ENCODE results near the gene TGFBI. TPM values are rescaled to one million over a fixed set of nuclear protein-coding genes. Genes with fewer than 3 reads are reported as not detected.
A peak's percentile ranks its signal among the peaks of the same experiment; 100 is the strongest.

The TGFBI gene
- total RNA-seq, 4 donors from 2014 or later, result 19.6 to 55.9 (median 38.5) TPM

- TF ChIP-seq POLR2A (IDR thresholded peaks at IDR 0.05), result no peak
- no peak for TF ChIP-seq CTCF (IDR thresholded peaks at IDR 0.05)
- H3K27me3 ChIP-seq, result no peaks in the 10 kb centered on the region
- 45 to 54% methylated on average over 7 of the region's 7 CpGs for WGBS, 2 donors
- peak overlapping the region in 1 of 3 donors; percentile 28 for H3K27ac ChIP-seq
- intact Hi-C loops (cut with DNase I), result no loop called here
- H3K4me1 ChIP-seq, result peaks cover 32 to 47% of the 10 kb centered on the region in 2 donors
- H3K36me3 ChIP-seq, result no peaks in the 10 kb centered on the region
- peak; percentile 68 to 76 for DNase-seq
- no peaks in the 10 kb centered on the region for H3K9me3 ChIP-seq
- H3K4me3 ChIP-seq (replicated peaks in 1 of 3), result no peak overlapping the region
Observed at GRCh38 chr5:136014049-136015002, 14.5 kb upstream of the TGFBI start.

- Histone ChIP-seq H3K36me3 (no peaks in the 10 kb centered on the region), H3K27me3 (no peaks in the 10 kb centered on the region), H3K4me3 (replicated peaks in 1 of 3) (no peak overlapping the region), H3K27ac (no peak overlapping the region), H3K9me3 (no peaks in the 10 kb centered on the region), H3K4me1 (peaks cover 32 to 54% of the 10 kb centered on the region in 2 donors)
- intact Hi-C loops (cut with DNase I), result no loop called here
- WGBS, 2 donors, result 89 to 94% methylated on average over 6 of the region's 6 CpGs
- DNase-seq, result no peak
- TF ChIP-seq POLR2A (IDR thresholded peaks at IDR 0.05), result no peak
- no peak for TF ChIP-seq CTCF (IDR thresholded peaks at IDR 0.05)
Observed at GRCh38 chr5:136015003-136015375, 13.8 kb upstream of the TGFBI start.

GRCh38 chr5:136015966-136016650, 12.7 kb upstream of the TGFBI start:
- Histone ChIP-seq H3K4me1 (peaks cover 32 to 60% of the 10 kb centered on the region in 2 donors), H3K27ac (no peak overlapping the region), H3K36me3 (no peaks in the 10 kb centered on the region), H3K27me3 (no peaks in the 10 kb centered on the region), H3K4me3 (replicated peaks in 1 of 3) (no peak overlapping the region), H3K9me3 (no peaks in the 10 kb centered on the region)
- no peak for DNase-seq
- intact Hi-C loops (cut with DNase I), result no loop called here
- TF ChIP-seq CTCF (IDR thresholded peaks at IDR 0.05), result no peak
- TF ChIP-seq POLR2A (IDR thresholded peaks at IDR 0.05), result no peak
- 85 to 95% methylated on average over 2 of the region's 2 CpGs for WGBS, 2 donors

GRCh38 chr5:136016945-136017530, 11.8 kb upstream of the TGFBI start:
- peak; percentile 80 to 82 for DNase-seq
- Histone ChIP-seq H3K27ac (no peak overlapping the region), H3K9me3 (no peaks in the 10 kb centered on the region), H3K27me3 (no peaks in the 10 kb centered on the region), H3K4me3 (replicated peaks in 1 of 3) (no peak overlapping the region), H3K36me3 (no peaks in the 10 kb centered on the region), H3K4me1 (peaks cover 32 to 57% of the 10 kb centered on the region in 2 donors)
- TF ChIP-seq CTCF (IDR thresholded peaks at IDR 0.05) (no peak), POLR2A (IDR thresholded peaks at IDR 0.05) (no peak)
- WGBS, 2 donors, result 49 to 58% methylated on average over 2 of the region's 2 CpGs
- intact Hi-C loops (cut with DNase I), result no loop called here

All from thyroid gland (tissue), 4 donors.